ENCODE results near the gene CNNM2. TPM values are rescaled to one million over a fixed set of nuclear protein-coding genes. Genes with fewer than 3 reads are reported as not detected.

Gene CNNM2
- polyA plus RNA-seq, 1 of the 3 experiments (the other 2 are of a cell fraction): 4.0 TPM

- no peak for DNase-seq
- no peak overlapping the region for H2AFZ ChIP-seq (ENCODE audit: low read depth)
- H3K9me3 ChIP-seq: no peaks in the 10 kb centered on the region
- POLR2A ChIA-PET: no interaction called here
- CTCF ChIA-PET: interaction anchor here (1.1 kb wide), 1 partner anchor 15 kb away, joined by 4 read pairs; no protein-coding TSS in a partner anchor
- H3K4me3 ChIP-seq (ENCODE audit: low read depth in 2 of 2, low read length in 1 of 2): no peak overlapping the region
- H4K20me1 ChIP-seq (ENCODE audit: insufficient read depth): no peaks in the 10 kb centered on the region
- H3K36me3 ChIP-seq (replicated peaks in 1 of 2; ENCODE audit: control insufficient read depth in 1 of 2, insufficient read depth in 2 of 2, low read length in 1 of 2): peaks cover 6 to 32% of the 10 kb centered on the region in 2 experiments
- H3K9ac ChIP-seq: no peak overlapping the region
- no peaks in the 10 kb centered on the region for H3F3A ChIP-seq (replicated peaks; ENCODE audit: insufficient read depth)
- H3K27ac ChIP-seq (ENCODE audit: low read depth in 2 of 2, low read length in 1 of 2): no peak overlapping the region
- TF ChIP-seq USF1 (IDR thresholded peaks at IDR 0.05; ENCODE audit: borderline replicate concordance, low read depth): no peak
- H3K4me2 ChIP-seq: no peak overlapping the region
- no peaks in the 10 kb centered on the region for H3K27me3 ChIP-seq (ENCODE audit: insufficient read depth)
- no peaks in the 10 kb centered on the region; a peak in 3 of 4 replicates for H3K4me1 ChIP-seq (ENCODE audit: control insufficient read depth in 1 of 2, insufficient read depth in 2 of 2, low read depth in 1 of 2, low read length in 1 of 2)
- 83% methylated on average over 2 of the region's 2 CpGs for WGBS (ENCODE audit: low lambda C conversion rate)
- H3K79me2 ChIP-seq (ENCODE audit: insufficient read depth): peaks cover 49% of the 10 kb centered on the region
- no peaks in the 10 kb centered on the region for H3K9me2 ChIP-seq
Observed at GRCh38 chr10:103120977-103121735, 203.1 kb downstream of the CNNM2 start.

- Histone ChIP-seq H3K4me3 (ENCODE audit: low read depth in 2 of 2, low read length in 1 of 2) (no peak overlapping the region), H3K79me2 (ENCODE audit: insufficient read depth) (peaks cover 29% of the 10 kb centered on the region), H4K20me1 (ENCODE audit: insufficient read depth) (peaks cover 14% of the 10 kb centered on the region), H3K27ac (ENCODE audit: low read depth in 2 of 2, low read length in 1 of 2) (no peak overlapping the region), H3K27me3 (ENCODE audit: insufficient read depth) (no peaks in the 10 kb centered on the region), H3K9me3 (no peaks in the 10 kb centered on the region), H3F3A (replicated peaks; ENCODE audit: insufficient read depth) (no peaks in the 10 kb centered on the region), H3K9me2 (no peaks in the 10 kb centered on the region), H3K4me2 (no peak overlapping the region), H2AFZ (ENCODE audit: low read depth) (no peak overlapping the region), H3K9ac (no peak overlapping the region), H3K36me3 (replicated peaks in 1 of 2; ENCODE audit: control insufficient read depth in 1 of 2, insufficient read depth in 2 of 2, low read length in 1 of 2) (peaks cover 6 to 32% of the 10 kb centered on the region in 2 experiments), H3K4me1 (ENCODE audit: control insufficient read depth in 1 of 2, insufficient read depth in 2 of 2, low read depth in 1 of 2, low read length in 1 of 2) (peaks cover 3 to 6% of the 10 kb centered on the region in 2 experiments; a peak in 3 of 4 replicates)
- ChIA-PET POLR2A (no interaction called here), CTCF (interaction anchor here (1.0 to 1.6 kb wide), 3 partner anchors 12 to 19 kb away, joined by 3 to 5 read pairs (median 4); no protein-coding TSS in a partner anchor)
- TF ChIP-seq NFIC (IDR thresholded peaks at IDR 0.05; ENCODE audit: borderline replicate concordance): no peak
- no peak for TF ChIP-seq MAX (IDR thresholded peaks at IDR 0.05; ENCODE audit: low read depth)
- no peak for TF ChIP-seq JUND (IDR thresholded peaks at IDR 0.05)
- TF ChIP-seq NRF1 (IDR thresholded peaks at IDR 0.05; ENCODE audit: low read depth, low read length): no peak
- no peak for TF ChIP-seq USF1 (IDR thresholded peaks at IDR 0.05; ENCODE audit: borderline replicate concordance, low read depth)
- no peak for TF ChIP-seq SMC3 (IDR thresholded peaks at IDR 0.05; ENCODE audit: low read depth, low read length)
- TF ChIP-seq MEF2A (IDR thresholded peaks at IDR 0.05; ENCODE audit: borderline replicate concordance, low read depth): no peak
- no peak for TF ChIP-seq ZBTB33 (IDR thresholded peaks at IDR 0.05; ENCODE audit: borderline replicate concordance, low read depth)
- no peak for TF ChIP-seq CTCF (IDR thresholded peaks at IDR 0.05)
- TF ChIP-seq CHD2 (IDR thresholded peaks at IDR 0.05; ENCODE audit: low read length, partially characterized antibody): no peak
- TF ChIP-seq EZH2phosphoT487 (IDR thresholded peaks at IDR 0.05; ENCODE audit: borderline replicate concordance, low read depth): no peak
- no peak for TF ChIP-seq PBX3 (IDR thresholded peaks at IDR 0.05)
- no peak for TF ChIP-seq FOXJ3 (CRISPR knock-in tag; IDR thresholded peaks at IDR 0.05)
- no peak for DNase-seq
- 84% methylated on average over 7 of the region's 7 CpGs for WGBS (ENCODE audit: low lambda C conversion rate)
Observed at GRCh38 chr10:103123282-103124024, 205.4 kb downstream of the CNNM2 start.

Data from SK-N-SH (cell line).